ENCODE measurements around the gene HNRNPA2B1.

HNRNPA2B1 gene

GRCh38 chr7:26233902-26234511 is 33.5 kb upstream of the HNRNPA2B1 start:
- TF ChIP-seq CTCF (IDR thresholded peaks at IDR 0.05; ENCODE audit: low read depth, low read length, missing control alignments), result no peak
- in situ Hi-C loops (cut with HindIII; ENCODE audit: low pct_ligation_motif_present, low sequenced_read_pairs), result no loop called here
- Histone ChIP-seq H3K4me3 (ENCODE audit: low read depth, low read length) (no peak overlapping the region), H3K27ac (no peak overlapping the region), H3K27me3 (replicated peaks) (no peaks in the 10 kb centered on the region), H3K36me3 (replicated peaks) (no peaks in the 10 kb centered on the region)
- DNase-seq, result no peak

DNA sequence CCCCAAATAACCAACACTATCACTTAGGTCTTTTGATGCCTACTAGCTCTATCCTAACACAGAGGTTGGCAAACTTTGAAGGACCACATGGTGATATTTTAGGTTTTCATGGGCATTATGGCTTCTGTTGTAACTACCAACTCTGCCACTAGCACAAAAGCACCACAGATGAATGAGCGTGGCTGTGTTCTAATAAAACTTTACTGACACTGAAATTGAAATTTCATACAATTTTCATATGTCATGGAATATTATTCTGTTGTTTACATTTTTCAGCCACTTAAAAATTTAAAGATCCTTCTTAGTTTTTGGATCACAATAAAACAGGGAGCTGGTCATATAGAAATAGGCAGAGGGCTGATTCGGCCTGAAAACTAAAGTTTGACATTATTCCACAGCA is 27.4 kb upstream of the HNRNPA2B1 start:
- no peak overlapping the region for H3K27ac ChIP-seq
- H3K27me3 ChIP-seq (replicated peaks), result no peaks in the 10 kb centered on the region
- in situ Hi-C loops (cut with HindIII; ENCODE audit: low pct_ligation_motif_present, low sequenced_read_pairs), result no loop called here
- H3K36me3 ChIP-seq (replicated peaks), result no peaks in the 10 kb centered on the region
- DNase-seq, result no peak
- TF ChIP-seq CTCF (IDR thresholded peaks at IDR 0.05; ENCODE audit: low read depth, low read length, missing control alignments), result no peak
- H3K4me3 ChIP-seq (ENCODE audit: low read depth, low read length), result no peak overlapping the region

DNA sequence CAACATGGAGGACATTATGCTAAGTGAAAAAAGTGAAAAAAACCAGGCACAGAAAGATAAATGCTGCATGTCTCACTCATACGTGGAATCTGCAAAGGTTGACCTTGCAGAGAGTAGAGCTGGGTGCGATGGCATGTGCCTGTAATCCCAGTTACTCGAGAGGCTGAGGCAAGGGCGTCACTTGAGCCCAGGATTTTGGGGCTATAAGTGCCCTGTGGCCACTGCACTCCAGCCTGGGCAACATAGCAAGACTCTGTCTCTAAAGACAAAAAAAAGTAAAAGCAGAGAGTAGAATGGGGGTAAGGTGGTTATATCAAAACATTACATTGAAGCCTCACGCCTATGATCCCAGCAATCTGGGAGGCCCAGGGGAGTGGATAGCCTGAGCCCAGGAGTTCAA is 23.8 kb upstream of the HNRNPA2B1 start:
- Histone ChIP-seq H3K27ac (no peak overlapping the region), H3K27me3 (replicated peaks) (no peaks in the 10 kb centered on the region), H3K4me3 (ENCODE audit: low read depth, low read length) (no peak overlapping the region), H3K36me3 (replicated peaks) (no peaks in the 10 kb centered on the region)
- TF ChIP-seq CTCF (IDR thresholded peaks at IDR 0.05; ENCODE audit: low read depth, low read length, missing control alignments), result no peak
- no peak for DNase-seq
- in situ Hi-C loops (cut with HindIII; ENCODE audit: low pct_ligation_motif_present, low sequenced_read_pairs), result no loop called here

- Histone ChIP-seq H3K4me3 (ENCODE audit: low read depth, low read length) (no peak overlapping the region), H3K36me3 (replicated peaks) (peaks cover 13% of the 10 kb centered on the region), H3K27me3 (replicated peaks) (no peaks in the 10 kb centered on the region), H3K27ac (no peak overlapping the region)
- DNase-seq, result no peak
- in situ Hi-C loops (cut with HindIII; ENCODE audit: low pct_ligation_motif_present, low sequenced_read_pairs), result no loop called here
- no peak for TF ChIP-seq CTCF (IDR thresholded peaks at IDR 0.05; ENCODE audit: low read depth, low read length, missing control alignments)
Measured at GRCh38 chr7:26216049-26216448, 15.5 kb upstream of the HNRNPA2B1 start.

DNA sequence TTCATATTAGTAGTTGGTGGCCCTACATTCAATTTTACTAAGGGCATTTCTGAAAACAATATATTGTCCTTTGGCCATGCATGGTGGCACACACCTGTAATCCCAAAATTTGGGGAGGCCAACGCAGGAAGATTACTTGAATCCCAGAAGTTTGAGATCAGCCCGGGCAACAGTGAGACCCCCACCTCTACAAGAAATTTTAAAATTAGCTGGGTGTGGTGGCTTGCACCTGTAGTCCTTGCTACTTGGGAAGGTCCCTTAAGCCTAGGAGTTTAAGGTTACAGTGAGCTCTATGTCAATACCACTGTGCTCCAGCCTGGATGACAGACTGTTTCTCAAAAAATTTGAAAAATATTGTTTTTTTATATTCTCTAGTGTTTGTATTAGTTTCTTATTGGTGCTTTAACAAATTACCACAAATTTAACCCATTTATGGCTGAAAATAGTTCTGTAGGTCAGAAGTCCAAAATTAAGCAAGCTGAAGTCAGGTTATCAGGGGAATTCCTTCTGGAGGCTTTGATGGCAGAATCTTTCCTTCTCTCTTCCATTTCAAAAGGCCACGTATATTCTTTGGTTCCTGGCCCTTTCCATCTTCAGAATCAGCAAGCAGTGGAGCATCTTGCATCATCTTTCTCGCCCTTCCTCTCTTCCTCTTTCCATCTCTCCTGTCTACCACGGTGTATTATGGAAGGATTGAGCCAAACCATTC is 13.4 kb upstream of the HNRNPA2B1 start:
- in situ Hi-C loops (cut with HindIII; ENCODE audit: low pct_ligation_motif_present, low sequenced_read_pairs), result no loop called here
- Histone ChIP-seq H3K27me3 (replicated peaks) (no peaks in the 10 kb centered on the region), H3K4me3 (ENCODE audit: low read depth, low read length) (no peak overlapping the region), H3K36me3 (replicated peaks) (peaks cover 32% of the 10 kb centered on the region), H3K27ac (no peak overlapping the region)
- no peak for TF ChIP-seq CTCF (IDR thresholded peaks at IDR 0.05; ENCODE audit: low read depth, low read length, missing control alignments)
- no peak for DNase-seq
